GM19035 (cell line): Measurements from ENCODE around the gene PTTG1IP.
"Not testable (repeated sequence)": the region's sequence is repeated elsewhere in the genome, so short reads cannot be mapped to it uniquely, and the experiment has no call there.

Experiments used
- ATAC-seq: cut with Tn5 transposase; IDR thresholded peaks from one replicate; pipeline ENCODE4 v1.9.1; 2021; ENCODE audit not compliant: unreplicated experiment

The PTTG1IP gene

GRCh38 chr21:44846224-44846484, 27.3 kb downstream of the PTTG1IP start:
- no peak for ATAC-seq

- no peak for ATAC-seq
Observed at GRCh38 chr21:44845418-44846223, 27.9 kb downstream of the PTTG1IP start.

DNA sequence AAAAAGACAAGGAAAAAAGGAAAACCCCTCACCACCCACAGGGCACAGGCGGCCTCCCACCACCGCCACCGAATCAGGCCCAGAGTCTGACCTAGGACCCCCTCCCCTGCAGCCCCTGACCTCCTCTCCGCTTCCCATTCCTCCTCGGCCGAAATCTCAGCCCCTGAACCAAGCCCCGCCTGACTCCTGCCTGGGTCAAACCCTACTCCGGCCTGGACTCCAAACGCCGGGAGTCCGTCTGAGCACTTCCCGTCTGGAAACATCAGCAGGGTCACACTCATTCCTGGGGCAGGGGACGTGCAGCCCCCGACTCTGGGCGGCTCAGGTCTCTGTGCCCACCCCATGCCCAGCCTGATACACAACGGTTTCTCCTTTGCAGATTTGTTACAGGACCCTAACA, 29.2 kb downstream of the PTTG1IP start:
- no peak for ATAC-seq

DNA sequence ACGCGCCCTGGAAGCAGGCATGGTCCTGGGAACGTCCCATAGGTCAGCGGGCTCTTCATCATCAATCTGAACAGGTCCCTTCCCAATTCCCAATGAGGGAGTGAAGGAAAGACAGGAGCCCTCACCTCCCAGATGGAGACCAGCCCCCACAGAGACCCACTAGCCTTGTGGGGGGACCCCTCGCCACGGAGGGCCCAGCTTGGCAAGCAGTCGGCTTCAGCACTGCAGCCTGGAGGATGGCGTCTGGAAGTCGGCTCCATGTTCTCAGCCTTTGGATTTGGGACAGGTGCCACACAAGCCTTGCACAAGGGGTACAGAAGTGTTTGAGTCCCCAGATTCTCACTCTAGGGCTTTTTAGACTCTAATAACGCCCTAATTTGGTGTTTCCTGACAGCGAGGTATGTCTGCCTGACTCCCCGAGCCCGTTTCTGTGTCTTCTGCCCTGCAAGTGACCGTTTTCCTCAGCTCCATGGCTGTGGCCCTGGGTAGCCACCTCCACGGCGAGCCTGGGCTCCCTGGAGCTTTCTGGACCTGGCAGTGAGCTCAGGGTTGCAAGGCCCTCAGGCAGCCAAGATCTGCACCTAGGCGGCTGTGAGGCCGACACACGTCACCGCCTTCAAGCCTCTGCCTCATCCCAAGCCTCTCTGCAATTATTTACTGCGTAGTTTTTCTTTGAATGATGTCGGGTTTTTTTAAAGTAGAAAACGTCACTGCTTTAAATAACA, 30.6 kb downstream of the PTTG1IP start:
- no peak for ATAC-seq

DNA sequence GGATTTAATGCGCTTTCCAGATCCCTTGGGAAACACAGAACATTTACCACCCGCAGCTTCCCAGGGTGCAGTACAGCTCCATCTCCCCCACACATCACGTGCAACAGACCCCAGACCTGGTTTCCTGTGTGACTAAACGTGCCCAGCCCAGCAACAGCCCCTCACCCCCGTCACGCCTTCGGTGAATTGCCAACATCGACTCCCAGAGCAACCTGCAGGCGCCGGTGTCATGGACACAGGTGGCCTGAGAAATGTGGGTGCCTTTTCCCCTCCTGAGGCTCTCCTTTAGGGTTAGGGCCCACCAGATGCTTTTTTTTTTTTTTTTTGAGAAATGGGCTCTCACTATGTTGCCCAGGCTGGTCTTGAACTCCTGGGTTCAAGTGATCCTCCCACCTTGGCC, 31.4 kb downstream of the PTTG1IP start:
- no peak for ATAC-seq

DNA sequence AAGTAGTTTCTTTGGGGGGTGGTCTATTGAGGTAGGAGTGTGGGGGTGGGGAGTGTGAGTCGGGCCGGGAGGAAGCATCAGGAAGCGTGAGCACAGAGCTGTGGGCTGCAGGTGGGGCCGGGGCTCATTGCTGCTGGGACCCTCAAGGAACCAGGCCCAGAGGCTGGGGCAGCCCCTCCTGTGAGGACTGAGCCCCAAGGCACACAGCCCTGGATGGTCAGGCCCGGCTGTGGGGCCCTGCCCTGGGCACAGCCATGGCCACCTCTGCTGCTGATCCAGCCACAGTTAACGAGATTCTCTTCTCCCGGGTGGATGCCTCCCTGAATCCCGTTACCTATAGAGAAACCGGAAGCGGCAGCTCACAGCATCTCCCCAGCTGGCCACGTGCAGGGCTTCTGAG, 32.7 kb downstream of the PTTG1IP start:
- ATAC-seq: no peak

- ATAC-seq: no peak
Observed at GRCh38 chr21:44838951-44839350, 34.5 kb downstream of the PTTG1IP start.

GRCh38 chr21:44838039-44838895, 35.2 kb downstream of the PTTG1IP start:
- ATAC-seq: no peak

DNA sequence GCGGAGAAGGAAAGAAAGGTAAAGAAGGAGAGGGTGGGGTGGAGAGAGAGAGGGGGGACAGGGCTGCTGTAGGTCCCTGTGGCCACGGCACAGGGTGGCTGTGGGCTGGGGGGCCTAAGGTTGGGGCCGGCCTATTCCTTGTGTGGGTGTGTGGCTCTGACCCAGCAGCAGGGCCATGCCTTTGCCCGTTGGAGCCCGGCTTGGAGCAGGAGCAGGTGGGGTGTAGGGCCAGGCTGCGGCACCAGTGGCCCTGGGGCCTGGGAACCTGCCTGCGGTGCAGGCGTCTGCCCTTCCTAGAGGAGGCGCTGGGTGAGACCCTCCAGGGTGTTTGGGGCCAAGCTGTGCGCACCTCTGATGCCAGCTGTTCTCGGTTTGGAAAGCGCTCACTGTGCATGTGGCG, 36.0 kb downstream of the PTTG1IP start:
- ATAC-seq: no peak

- no peak for ATAC-seq
Observed at GRCh38 chr21:44836666-44837471, 36.6 kb downstream of the PTTG1IP start.

GRCh38 chr21:44836349-44836665, 37.2 kb downstream of the PTTG1IP start:
- ATAC-seq: no peak

GRCh38 chr21:44835647-44835973, 37.9 kb downstream of the PTTG1IP start:
- no peak for ATAC-seq

GRCh38 chr21:44834951-44835646, 38.4 kb downstream of the PTTG1IP start:
- no peak for ATAC-seq

DNA sequence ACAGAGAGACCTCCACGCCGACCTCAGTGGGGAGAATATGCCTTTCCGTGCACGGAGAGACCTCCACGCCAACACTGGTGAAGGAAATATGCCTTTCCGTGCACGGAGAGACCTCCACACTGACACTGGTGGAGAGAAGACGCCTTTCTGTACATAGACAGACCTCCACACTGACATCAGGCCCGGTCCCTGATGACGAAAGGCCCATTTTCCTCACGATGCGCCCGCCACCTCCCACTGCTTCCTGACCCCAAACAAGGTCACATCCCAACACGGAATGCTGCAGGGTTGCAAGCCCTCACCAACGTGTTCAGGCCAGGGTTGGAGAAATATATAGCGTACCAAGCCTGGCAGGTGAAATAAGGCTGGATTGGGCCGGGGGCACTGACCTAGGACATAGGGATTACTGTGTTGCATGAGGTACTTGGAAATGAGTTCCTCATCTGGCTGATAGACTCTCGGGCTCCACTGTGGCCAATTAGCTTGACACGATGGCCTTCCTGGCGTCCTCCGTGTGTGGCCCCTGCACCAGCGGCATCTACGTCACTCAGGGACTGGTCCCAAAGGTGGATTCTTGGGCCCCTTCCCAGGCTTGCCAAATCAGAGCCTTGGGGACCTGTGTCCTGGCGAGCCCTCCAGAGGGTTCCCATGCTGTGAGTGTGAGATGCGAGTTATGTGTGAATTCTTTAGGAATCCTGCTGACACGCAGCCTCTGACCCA, 39.1 kb downstream of the PTTG1IP start:
- ATAC-seq: no peak

GRCh38 chr21:44833663-44834062, 39.8 kb downstream of the PTTG1IP start:
- ATAC-seq: no peak

DNA sequence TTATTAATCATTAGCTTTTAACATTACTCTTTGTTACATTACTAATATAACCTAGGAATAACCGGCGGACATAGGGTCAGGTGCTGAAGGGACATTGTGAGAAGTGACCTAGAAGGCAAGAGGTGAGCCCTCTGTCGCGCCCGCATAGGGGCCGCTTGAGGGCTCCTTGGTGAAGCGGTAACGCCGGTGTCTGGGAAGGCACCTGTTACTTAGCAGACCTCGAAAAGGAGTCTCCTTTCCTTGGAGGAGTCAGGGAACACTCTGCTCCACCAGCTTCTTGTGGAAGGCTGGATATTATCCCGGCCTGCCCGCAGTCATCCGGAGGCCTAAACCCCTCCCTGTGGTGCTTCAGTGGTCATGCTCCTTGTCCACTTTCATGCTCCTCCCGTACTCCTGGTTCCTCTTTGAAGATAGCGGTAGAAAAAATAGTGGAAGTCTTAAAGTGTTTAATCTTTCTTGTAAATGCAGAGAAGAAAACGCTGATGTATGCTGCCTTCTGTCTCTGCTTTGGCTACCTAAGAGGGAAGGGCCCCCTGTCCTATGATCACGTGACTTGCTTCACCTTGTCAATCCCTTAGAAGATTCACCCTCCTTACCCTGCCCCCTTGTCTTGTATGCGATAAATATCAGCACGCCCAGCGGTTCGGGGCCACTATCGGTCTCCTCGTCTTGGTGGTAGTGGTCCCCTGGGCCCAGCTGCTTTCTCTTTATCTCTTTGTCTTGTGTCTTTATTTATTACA, 40.8 kb downstream of the PTTG1IP start:
- ATAC-seq: not testable (repeated sequence)

- ATAC-seq: no peak
Observed at GRCh38 chr21:44831227-44831860, 42.1 kb downstream of the PTTG1IP start.

DNA sequence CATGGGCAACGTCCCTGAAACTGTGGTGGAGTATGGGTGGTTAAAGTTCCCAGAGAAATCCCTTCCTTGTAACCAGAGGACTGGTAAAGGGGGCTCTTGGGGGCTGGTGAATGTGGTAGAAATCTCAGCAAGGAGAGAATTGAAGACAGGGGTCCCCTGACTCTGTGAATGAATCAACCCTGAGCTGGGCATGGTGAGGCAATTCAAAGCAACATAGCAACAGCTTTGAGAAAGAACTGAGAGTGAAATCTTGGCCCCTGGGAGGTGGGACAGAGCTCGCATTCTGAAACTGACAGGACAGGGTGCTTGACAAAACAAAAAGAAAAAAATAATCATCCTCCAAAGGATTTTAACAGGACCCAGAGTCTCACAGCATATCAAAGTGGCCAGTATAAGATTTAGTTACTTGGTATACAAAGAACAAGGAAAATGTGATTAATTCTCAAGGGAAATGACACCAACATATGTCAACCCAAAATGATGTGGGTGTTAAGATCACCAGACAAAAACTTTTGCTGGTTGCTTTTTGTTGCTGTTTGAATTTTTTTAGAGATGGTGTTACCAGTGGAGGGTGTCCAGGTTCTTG, 43.9 kb downstream of the PTTG1IP start:
- no peak for ATAC-seq
